SKM-1 treated with dmso at 0.1 percent for 144 hours (cell line): ENCODE data around the gene TSHZ1.

Experiments used
- DNase-seq: peaks from one replicate; lab custom pipeline; 2025; ENCODE audit not compliant: unreplicated experiment; lab: John Stamatoyannopoulos, UW

The TSHZ1 gene

DNA sequence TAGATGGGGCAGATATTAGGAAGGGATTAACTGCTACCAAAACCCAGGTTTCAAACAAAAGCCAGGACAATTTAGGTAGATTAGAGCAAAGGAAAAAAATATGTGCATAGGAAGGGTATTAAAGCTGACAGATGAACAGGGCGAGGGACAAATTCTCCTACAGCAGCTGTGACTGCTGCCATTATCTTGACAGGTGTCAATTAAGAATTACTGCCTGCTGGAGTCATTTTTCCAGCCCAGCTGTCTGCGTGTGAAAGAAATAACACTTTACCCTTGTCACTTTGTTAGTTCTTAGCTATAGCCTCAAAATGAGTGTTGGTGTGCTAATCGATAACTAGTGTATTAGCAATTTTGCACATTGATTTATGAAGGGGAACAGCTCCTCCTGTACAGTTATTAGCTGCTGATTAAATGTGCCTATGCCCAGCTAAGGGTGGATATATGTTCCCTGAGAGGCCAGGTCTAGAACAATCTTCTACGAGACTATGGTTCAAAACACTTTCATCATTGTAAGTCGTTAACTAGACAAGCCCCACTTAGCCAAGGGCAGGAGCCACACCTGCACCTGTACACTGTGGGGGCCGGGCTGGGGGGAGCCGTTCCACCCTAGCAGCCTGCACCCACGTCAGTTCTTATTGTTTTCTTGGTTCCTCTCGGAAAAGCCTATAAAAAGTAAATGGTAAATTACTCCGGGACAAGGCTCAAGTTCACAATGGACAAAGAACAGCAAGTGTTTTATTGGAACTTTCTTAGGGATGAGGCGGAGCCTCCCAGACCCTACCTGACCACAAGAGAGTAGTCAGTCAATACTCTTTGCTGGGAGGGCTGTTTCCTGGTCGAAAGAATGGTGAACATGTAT is 7.7 kb downstream of the TSHZ1 start:
- no peak for DNase-seq

DNA sequence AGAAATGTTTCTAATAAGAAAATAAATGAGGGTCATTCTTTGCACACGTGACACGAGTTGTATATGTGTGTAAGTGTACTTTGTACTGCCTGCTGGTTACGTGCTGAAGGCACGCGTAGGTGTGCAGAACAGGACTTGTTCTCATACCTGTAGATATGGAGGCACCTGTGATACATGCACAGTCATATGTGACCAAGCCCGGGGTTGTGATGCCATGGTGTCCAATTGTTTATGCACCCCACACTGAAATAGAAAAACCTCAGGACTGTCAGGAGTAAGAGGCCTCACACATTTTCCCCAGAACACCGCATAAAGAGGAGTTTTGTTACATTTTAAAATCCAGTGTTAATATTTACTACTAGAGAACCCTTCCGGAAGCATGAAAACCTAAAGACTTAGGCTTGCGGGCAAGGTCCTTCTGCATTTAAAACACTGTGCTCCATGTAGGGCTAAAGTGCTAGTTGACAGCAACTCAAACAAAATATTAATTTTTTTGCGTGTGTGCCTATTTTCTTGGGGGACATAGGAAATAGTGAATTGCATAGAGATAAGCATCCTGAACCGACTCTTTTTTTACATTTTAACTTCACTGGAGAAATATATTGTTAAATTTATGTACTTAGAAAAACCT is 9.3 kb downstream of the TSHZ1 start:
- DNase-seq: no peak

DNA sequence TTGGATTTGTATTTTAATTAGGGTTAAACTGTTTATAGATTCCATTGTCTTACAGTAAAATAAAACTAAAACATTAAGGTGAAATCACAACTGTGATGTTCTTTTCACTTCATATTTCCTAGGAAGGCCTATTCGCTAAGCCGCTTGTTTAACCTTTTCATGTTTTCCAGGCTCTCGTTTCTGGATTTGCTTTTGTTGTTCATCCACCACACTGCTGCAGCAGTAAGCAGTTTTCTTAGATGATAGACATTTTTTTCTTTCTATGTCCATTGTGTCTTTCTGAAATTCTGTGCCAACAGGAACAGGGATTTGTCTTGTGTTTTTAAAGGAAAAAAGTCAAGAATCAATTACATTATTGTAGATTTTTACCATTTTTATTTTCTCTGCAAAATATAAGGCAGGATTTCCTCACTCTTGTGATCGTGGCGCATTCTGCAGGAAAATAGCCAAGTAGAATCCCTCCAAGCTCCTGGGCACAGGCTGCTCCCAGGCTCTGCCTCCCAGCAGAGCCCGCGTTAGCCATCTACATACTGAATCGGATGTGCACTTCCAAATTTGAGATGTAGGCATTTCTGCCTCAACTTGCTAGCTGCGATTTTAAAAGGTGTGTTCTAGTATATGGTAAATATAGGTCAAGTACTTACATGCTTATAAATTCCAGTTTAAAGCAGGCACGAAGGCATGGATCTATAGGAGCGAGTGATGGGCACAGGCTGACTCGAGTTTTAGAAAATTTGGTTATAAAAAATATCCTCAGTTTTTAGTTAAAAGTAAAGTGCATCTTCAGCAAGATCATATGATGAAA is 10.2 kb downstream of the TSHZ1 start:
- no peak for DNase-seq

DNA sequence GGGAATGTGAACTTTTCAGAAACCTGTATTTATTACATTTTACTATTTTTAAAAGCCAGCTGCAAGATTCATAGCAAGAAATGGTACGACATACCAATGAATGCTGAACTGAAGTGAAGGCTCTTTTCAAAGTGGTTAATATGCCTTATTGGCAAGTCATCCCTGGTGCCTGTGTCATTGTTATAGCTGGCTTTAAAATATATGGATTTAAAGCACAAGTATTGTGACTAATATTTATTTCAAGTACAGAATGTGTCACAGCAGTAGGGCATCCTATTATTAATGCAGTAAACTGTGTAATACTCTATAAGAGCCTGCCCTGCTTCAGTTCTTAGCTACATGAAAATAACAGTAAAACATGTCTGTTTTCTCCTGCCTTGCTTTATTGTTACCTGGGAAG is 10.8 kb downstream of the TSHZ1 start:
- no peak for DNase-seq

DNA sequence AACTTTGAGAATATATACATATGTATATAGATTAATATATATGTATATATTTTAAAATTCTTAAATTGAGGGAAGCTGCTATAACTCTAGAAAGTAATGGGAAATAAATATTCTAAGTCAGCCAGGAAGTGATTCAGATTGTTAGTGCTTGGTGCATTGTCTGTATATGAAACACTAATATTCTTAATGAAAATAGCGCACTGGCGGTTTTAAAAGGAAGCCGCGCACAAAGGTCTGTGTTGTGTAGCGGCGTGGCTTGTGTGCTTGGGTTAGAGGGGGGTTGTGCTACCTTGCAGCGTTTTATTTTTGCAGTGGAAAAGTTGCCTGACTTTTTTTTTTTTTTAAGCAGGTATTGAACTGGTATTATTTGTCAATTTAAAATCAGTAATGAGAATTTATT is 11.3 kb downstream of the TSHZ1 start:
- no peak for DNase-seq

DNA sequence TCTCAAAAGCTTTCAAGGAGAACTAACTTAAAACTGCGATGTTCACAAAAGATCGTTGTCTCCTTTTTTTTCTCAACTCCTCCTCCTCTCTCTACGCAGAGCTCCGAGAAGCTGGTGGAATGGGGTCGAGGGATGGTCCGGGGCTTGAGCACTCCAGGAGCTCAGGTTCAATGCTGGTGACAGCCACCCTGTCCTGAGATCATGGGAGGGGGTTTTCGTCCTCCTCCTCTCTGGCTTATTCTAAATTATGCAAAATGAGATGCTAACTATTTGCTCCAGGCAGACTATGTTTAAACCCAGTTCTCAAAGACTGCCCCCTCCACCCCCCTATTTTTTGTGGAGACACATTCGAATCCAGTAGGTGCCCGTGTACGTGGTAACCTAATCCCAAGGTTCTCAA is 11.8 kb downstream of the TSHZ1 start:
- no peak for DNase-seq

DNA sequence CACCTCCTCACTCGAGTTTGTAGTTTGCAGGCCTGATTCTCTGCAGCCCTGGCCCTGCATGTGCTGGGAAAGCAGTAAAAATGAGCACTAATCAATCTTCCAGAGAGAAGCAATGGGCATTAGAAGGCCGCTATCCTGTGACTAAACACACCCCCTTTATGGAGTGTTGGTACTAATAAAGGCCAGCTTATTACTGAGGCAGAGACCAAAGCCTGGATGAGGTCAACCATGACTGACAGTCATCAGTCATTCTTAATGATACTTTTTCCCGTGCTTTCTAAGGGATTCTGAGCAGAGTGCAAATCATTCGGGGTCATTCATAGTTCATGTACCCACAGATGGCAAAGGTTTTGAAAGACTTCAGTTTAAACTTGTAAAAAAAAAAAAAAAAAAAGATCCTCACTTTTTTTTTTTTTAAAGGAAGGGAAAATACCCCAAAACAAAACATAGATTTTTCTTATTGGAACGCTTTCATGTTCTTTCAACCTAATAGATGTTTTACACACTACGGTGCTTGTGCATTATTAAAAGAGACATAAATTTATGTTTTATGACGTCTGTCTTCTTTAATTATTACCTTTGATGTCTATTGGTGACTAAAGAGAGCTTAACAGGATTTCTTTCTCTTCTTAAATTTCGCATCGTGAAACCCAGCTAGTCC is 13.2 kb downstream of the TSHZ1 start:
- no peak for DNase-seq

DNA sequence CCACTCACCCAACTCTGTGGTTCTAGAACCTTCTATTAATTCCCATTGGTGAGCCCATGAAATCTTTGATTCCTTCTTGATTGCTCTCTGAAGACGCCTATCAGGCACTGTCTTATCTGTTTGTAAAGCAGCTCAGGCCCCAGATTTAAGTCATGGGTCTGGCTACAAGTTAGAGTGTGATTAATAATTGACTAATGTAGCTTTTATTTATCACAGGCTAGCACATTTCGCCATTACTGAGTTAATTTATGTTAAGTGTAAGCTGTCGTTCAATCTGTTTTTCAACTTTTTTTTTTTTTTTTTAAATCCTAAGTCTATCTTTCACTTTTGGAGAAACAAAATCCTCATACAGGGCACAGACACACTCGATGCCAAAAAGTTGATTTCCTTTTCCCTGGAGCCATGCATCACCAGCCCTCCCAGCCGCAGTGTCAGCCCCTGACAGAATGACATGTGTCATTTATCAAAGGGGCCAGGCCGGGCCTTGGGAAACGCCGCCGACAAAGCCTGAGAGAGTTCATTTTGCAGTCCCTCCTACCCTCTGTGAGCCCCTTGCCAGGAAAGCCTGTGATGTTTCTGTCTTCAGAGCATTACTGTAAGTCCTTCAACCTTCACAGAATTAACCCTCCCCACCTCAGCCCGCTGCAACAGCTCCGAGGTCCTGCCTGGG is 15.8 kb downstream of the TSHZ1 start:
- no peak for DNase-seq

DNA sequence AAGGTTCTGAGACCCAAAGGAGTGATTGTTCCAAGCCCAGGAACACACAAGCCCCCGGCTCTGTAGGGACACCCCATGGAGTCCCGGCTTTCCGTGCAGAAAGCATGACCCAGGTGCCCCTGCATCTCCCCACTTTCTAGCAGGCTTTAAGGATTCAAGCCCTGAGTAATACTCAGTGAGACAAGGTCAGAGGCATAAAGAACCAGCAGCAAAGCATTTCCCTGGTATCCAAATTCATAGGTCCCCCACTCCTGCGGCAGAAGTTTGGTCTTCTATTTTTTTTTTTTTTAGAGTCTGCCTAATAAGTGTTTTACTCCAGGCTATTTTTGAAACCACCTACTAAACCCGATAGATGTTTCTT is 16.3 kb downstream of the TSHZ1 start:
- DNase-seq: no peak

DNA sequence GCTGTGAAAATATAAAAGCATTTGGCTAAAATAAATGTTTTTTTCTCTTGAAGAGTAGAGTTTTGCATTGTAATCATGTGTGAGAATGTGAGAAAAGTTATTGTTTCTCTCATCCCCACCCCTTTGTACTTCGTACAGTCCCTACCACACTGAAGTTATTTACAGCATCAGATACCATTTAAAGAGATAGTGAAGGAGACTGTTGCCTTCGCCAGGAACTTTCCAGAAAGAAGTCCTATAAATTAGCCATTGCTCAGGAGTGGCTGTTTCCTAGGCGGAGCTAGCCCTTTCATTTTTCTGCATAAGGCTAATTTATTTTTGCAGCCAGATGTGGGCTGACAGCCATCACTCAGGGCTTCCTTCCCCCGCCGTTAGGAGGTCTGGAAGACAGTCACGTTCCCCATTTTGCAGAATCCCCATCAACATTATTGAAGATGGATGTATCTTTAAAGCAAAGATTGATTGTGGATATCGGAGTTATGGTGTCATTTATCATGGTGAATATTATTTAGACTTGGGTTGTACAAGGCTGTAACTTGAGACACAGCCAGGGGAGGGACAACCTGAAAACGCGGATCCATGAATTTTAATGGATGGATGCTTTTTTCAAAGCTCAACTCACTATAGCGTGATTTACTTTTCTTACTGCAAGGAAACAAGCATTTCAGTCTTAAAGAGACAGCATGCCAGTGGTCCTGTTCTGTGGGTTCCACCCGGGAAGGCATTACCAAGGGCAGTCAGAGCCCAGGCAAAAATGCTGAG is 17.1 kb downstream of the TSHZ1 start:
- DNase-seq: no peak

DNA sequence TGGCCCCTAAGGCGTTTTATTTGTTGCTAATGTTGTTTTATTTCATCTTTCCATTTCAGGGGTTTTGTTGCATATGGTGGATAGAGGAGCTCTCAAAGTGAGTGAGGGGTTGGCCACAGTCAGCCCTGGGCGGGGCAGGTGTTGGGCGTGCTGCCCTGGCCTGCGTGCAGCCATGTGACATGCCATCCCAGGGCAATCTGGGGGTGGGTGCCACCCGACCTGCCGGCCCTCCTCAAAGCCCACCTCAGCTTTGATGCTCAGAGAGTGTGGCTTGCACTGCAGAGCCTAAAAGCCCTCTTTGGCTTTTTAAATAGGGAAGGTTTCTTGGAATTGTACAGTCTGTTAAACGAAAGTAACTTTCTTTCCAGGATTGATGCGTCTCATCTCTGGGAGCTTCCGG is 18.4 kb downstream of the TSHZ1 start:
- no peak for DNase-seq

DNA sequence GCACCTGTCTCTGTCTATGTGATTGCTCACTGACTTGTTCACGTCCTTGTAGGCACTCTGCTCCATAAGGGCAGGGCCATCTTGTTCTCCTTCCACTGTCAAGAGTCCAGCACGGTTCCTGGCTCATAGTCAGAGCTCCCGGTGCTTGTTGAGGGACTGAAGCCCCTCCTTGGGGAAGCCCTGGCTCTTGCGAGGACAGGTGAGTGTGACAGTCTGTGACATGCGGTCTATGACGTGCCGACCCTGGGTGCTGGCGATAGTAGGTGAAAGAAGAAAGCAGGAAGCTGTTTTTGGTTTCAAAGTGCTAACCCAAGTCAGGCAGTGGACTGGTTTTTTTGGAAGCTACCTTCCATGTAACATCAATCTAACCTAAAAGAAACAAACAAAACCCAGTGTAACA is 18.8 kb downstream of the TSHZ1 start:
- DNase-seq: no peak

DNA sequence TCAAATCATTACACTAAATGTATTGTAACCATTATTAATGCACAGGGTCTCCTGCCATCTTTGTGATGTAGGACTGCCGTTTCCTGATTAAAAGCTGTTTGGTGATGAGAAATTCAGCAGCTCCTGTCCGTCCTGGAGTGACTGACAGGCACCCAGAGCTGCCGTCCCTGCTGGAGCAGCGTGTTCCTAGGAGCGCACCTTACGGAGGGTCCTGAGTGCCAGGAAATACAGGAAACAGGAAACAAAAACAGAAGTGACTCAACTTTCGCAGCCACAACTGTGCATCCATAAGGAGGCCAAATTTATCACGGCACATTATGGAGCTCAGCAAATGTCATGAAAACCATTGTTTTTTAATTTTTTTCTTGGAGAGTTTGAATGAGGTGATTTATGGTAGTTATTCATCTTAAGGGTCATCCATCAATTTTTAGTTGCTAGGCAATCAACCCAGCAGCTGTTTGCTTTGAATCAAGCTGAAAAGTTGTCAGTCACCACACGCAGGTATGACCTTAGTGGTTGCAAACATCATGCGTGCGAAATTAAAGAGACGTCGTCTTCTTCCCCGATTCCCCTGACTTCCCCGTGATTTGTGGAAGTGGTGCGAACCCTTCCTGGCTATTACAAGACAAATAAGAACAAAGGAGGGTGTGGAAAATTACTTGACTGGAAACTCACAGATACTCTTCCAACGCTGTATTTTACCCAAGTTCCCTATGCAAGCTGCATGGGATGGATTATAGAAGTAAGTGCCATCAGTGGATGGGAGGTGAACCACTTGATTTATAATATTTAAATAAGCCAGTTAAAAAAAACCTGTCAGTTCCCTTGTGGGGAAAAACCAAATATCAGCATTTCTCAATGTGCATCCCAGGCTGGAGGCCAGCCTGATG is 19.8 kb downstream of the TSHZ1 start:
- DNase-seq: no peak

DNA sequence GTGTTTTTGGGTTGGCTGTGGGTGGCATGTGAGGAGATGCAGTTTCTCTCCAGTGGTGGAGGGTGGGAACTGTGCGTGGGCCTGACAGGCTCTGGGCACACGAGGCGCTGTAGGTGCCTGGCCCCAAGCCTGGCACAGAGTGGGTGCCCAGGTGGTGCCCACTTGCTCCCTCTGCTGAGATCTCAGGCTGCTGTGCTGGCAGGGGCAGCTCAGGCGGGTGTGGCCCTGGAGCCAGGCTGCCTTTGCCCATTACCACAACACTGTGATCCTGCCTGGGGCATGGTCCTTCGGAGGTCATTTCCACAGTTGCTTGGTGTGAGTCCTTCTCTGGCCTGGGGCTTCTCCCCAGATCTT is 20.4 kb downstream of the TSHZ1 start:
- no peak for DNase-seq

DNA sequence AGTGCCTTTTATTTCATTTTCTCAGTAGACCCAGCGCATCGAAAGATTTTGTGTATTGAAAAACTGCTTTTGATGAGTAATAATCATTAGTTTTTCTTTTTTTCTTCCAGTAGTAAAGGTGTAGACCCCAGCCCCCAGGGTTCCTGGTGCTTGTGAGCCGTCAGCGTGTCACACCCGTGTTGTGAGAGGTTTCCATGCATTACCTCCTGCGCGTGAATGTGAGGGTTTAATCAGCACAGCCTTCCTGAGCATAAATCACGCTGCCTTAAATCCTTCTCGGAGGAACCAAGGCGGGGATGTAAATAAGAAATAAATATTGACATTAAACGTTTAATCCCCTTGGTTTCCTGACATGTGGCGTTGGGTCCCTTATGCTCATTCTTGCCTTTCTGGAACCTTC is 24.3 kb downstream of the TSHZ1 start:
- no peak for DNase-seq

DNA sequence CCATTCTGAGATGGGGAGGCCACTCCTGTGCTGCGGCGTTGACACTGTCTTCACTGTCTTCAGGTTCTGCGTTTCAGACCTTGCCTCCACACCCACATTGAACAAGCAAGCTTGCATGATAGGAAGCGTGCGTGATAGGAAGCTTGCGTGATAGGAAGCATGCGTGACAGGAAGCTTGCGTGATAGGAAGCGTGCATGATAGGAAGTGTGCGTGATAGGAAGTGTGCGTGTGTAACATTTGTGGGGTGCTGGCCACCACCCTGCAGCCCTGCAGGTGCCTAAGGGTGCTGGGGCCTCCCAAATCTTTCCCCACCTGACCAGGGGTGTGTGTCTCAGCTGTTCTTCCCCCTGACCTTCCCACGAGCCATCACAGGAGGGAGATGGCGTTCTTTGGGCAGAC is 25.3 kb downstream of the TSHZ1 start:
- DNase-seq: no peak

DNA sequence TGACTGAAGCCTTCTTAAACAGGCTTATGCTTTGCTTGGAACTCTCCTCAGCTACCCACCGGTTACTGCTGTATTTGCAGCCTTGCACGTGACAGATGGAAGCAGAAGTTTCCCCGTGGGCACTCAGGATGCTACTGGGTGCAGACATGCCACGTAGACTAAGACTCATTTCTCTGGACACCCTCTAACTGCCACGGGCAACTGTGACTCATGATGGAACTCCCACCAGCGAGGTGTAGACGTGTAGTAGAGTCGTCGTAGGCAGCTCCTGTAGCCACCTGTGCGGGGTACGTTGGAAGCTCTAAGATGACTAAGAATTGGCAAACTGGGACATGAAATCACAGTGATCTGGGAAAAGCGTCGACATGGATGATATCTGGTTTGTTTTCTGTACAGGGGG is 27.5 kb downstream of the TSHZ1 start:
- DNase-seq: no peak

DNA sequence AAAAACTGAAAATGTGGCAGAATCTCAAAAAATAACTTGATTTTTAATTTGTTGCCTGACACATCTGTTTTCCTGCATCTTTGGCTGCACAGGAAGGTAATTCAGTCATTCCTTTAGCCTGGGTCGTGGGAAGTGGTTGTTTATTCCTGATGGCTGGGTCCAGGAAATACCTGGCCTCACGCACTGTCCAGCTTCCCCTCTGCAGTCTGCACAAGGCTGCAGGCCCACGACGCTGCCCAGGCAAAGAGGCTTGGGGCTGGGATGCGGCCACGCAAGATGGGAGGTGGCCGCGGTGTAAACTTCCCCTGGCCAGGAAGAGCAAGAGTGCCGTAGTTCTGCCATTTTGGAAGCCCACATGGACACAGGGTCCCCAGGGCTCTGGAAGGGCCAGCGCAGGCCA is 28.2 kb downstream of the TSHZ1 start:
- DNase-seq: no peak

DNA sequence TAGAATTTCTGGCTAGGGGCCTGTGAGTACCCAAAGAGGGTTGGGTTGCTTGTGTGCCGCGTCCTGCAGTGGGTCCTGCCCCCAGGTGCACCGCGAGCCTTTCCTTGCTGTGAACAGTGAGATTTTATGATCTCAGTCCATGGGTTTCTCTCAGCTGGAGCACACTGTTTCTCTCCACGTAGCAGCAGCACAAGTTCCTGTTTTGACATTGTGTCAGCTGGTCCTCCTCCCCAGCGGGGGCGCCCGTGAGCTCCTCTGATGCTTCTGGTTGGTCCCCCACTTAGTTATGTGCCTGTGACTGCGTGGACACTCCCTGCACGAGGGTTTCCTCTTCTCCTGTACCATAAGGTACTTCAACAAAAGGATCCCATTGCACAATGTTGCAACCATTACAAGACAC is 29.8 kb downstream of the TSHZ1 start:
- no peak for DNase-seq
